ENCODE data around the gene PPM1N. TPM values are rescaled to one million over a fixed set of nuclear protein-coding genes. Genes with fewer than 3 reads are reported as not detected.

The PPM1N gene
- total and polyA plus RNA-seq, 2 of the 4 experiments (the other 2 are of a cell fraction), result 0.90 to 1.6 TPM

DNA sequence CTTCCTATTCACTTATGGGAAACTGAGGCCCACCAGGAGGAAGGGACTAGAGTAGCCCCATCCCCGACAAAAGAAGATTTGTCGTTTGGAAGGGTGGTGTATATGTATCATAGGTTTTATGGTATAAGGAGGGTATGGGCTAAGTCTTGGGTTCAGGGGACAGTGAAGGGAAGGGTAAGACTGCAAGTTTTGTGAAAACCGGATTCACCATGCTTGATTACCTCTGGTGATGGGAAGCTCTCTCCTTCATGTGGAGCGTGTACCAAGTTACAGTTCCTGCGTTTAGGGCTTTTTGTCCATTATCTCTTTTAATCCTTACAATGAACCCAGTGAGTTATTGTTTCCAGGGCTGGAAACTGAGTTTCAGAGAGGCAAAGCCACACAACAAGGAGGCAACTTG is 12.8 kb downstream of the PPM1N start:
- Histone ChIP-seq H3K27ac (ENCODE audit: insufficient read depth, low read length) (no peak overlapping the region), H3K9me1 (ENCODE audit: insufficient read depth, low read length) (peaks cover 8% of the 10 kb centered on the region), H3K4me3 (ENCODE audit: insufficient read depth, low read depth, low read length) (no peak overlapping the region), H2AFZ (replicated peaks; ENCODE audit: low read length, poor library complexity) (no peak overlapping the region), H2BK5ac (ENCODE audit: low read depth, low read length, poor library complexity, severe bottlenecking) (no peak overlapping the region), H2BK15ac (ENCODE audit: low read depth, low read length) (no peak overlapping the region), H2BK120ac (ENCODE audit: low read depth, low read length) (no peak overlapping the region), H4K8ac (ENCODE audit: low read depth in 2 of 2, low read length in 2 of 2) (no peak overlapping the region), H3K18ac (ENCODE audit: low read depth, low read length) (no peak overlapping the region), H3K4ac (ENCODE audit: low read depth, low read length) (no peak overlapping the region), H3K79me1 (ENCODE audit: low read depth in 1 of 2, low read length in 2 of 2) (peaks cover 5 to 64% of the 10 kb centered on the region in 2 experiments; a peak in 3 of 4 replicates), H3K9me3 (ENCODE audit: control insufficient read depth, insufficient read depth, low read length) (no peaks in the 10 kb centered on the region), H2AK9ac (replicated peaks; ENCODE audit: low read depth, low read length, poor library complexity) (no peak overlapping the region), H3K4me2 (ENCODE audit: low read depth, low read length) (no peak overlapping the region), H3K4me1 (ENCODE audit: control insufficient read depth, insufficient read depth, low read length) (peaks cover 11% of the 10 kb centered on the region), H3K56ac (ENCODE audit: extremely low read depth, insufficient read depth, low read length) (no peak overlapping the region), H3K27me3 (ENCODE audit: control insufficient read depth, insufficient read depth, low read length) (no peaks in the 10 kb centered on the region), H3K14ac (replicated peaks; ENCODE audit: low read depth, low read length) (no peak overlapping the region), H4K20me1 (ENCODE audit: insufficient read depth, low read length) (peaks cover 70% of the 10 kb centered on the region), H2AK5ac (ENCODE audit: low read depth, low read length) (no peak overlapping the region), H3K23ac (ENCODE audit: low read depth, low read length) (0 out of 2 replicates have a peak overlapping the region, but pooled peaks have one; percentile 64), H3K36me3 (ENCODE audit: control insufficient read depth, insufficient read depth, low read length) (peaks cover 15% of the 10 kb centered on the region), H3K9ac (ENCODE audit: low read depth, low read length) (no peak overlapping the region), H4K91ac (ENCODE audit: insufficient read depth, low read depth, low read length) (no peak overlapping the region), H4K5ac (ENCODE audit: low read depth, low read length) (no peak overlapping the region), H2BK20ac (ENCODE audit: low read depth, low read length) (no peak overlapping the region)
- ATAC-seq (ENCODE audit: low read depth) (no peak), DNase-seq (no peak)
- intact Hi-C loops (cut with micrococcal nuclease), result no loop called here
- CTCF ChIA-PET, result no interaction called here
- in situ Hi-C loops (cut with MboI; ENCODE audit: low sequenced_read_pairs), result no loop called here
- dilution Hi-C loops (cut with HindIII; ENCODE audit: low sequenced_read_pairs, unreplicated experiment), result no loop called here
- TF ChIP-seq, protein P1, sequence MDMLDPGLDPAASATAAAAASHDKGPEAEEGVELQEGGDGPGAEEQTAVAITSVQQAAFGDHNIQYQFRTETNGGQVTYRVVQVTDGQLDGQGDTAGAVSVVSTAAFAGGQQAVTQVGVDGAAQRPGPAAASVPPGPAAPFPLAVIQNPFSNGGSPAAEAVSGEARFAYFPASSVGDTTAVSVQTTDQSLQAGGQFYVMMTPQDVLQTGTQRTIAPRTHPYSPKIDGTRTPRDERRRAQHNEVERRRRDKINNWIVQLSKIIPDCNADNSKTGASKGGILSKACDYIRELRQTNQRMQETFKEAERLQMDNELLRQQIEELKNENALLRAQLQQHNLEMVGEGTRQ (IDR thresholded peaks at IDR 0.05; ENCODE audit: low read depth, low read length), result no peak
- no peak for TF ChIP-seq FOS (IDR thresholded peaks at IDR 0.05; ENCODE audit: low read depth, low read length)
- TF ChIP-seq BHLHE40 (IDR thresholded peaks at IDR 0.05; ENCODE audit: low read depth, low read length), result no peak
- no peak for TF ChIP-seq RFX5 (IDR thresholded peaks at IDR 0.05; ENCODE audit: low read depth, low read length)
- TF ChIP-seq, protein P2, sequence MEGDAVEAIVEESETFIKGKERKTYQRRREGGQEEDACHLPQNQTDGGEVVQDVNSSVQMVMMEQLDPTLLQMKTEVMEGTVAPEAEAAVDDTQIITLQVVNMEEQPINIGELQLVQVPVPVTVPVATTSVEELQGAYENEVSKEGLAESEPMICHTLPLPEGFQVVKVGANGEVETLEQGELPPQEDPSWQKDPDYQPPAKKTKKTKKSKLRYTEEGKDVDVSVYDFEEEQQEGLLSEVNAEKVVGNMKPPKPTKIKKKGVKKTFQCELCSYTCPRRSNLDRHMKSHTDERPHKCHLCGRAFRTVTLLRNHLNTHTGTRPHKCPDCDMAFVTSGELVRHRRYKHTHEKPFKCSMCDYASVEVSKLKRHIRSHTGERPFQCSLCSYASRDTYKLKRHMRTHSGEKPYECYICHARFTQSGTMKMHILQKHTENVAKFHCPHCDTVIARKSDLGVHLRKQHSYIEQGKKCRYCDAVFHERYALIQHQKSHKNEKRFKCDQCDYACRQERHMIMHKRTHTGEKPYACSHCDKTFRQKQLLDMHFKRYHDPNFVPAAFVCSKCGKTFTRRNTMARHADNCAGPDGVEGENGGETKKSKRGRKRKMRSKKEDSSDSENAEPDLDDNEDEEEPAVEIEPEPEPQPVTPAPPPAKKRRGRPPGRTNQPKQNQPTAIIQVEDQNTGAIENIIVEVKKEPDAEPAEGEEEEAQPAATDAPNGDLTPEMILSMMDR (conservative IDR thresholded peaks at IDR 0.05; ENCODE audit: low read depth, low read length), result no peak
- TF ChIP-seq RAD21 (IDR thresholded peaks at IDR 0.05; ENCODE audit: low read length), result no peak
- no peak for TF ChIP-seq MAFK (IDR thresholded peaks at IDR 0.05; ENCODE audit: low read depth, low read length)
- no peak for TF ChIP-seq SMC3 (IDR thresholded peaks at IDR 0.05; ENCODE audit: low read depth, low read length)
- TF ChIP-seq, protein P3, sequence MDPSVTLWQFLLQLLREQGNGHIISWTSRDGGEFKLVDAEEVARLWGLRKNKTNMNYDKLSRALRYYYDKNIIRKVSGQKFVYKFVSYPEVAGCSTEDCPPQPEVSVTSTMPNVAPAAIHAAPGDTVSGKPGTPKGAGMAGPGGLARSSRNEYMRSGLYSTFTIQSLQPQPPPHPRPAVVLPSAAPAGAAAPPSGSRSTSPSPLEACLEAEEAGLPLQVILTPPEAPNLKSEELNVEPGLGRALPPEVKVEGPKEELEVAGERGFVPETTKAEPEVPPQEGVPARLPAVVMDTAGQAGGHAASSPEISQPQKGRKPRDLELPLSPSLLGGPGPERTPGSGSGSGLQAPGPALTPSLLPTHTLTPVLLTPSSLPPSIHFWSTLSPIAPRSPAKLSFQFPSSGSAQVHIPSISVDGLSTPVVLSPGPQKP (IDR thresholded peaks at IDR 0.05; ENCODE audit: borderline replicate concordance, low read depth, low read length), result no peak
- no peak for TF ChIP-seq NFE2L2 (IDR thresholded peaks at IDR 0.05; ENCODE audit: low read depth, low read length)
- TF ChIP-seq MXI1 (IDR thresholded peaks at IDR 0.05; ENCODE audit: borderline replicate concordance, low read depth, low read length), result no peak
- no peak for TF ChIP-seq MAZ (IDR thresholded peaks at IDR 0.05; ENCODE audit: borderline replicate concordance, low read depth, low read length)
- POLR2A ChIA-PET (ENCODE audit: unreplicated experiment), result no interaction called here
- 90 to 100% methylated on average over 1 to 2 of the region's 5 CpGs for WGBS, 2 experiments (ENCODE audit: extremely low coverage in 2 of 2, insufficient read length in 1 of 2)
- no TSS peak for BruUV-seq (replicated peaks)
